Measurements from ENCODE around the gene SPATA33. TPM values are rescaled to one million over a fixed set of nuclear protein-coding genes. Genes with fewer than 3 reads are reported as not detected.
A peak's percentile ranks its signal among the peaks of the same experiment; 100 is the strongest.

The SPATA33 gene
- total RNA-seq, 1 donor from 2014 or later, result 13.8 TPM

- peaks cover 6% of the 10 kb centered on the region for H3K36me3 Mint-ChIP-seq (ENCODE audit: low read depth, unreplicated experiment)
- peaks cover 23% of the 10 kb centered on the region for H3K27me3 Mint-ChIP-seq (ENCODE audit: unreplicated experiment)
- H3K4me1 Mint-ChIP-seq (ENCODE audit: unreplicated experiment), result peaks cover 7% of the 10 kb centered on the region
- H3K27ac Mint-ChIP-seq (ENCODE audit: unreplicated experiment), result no peak overlapping the region
- no peaks in the 10 kb centered on the region for H3K9me3 Mint-ChIP-seq (ENCODE audit: unreplicated experiment)
- TF ChIP-seq CTCF (IDR thresholded peaks at IDR 0.05; ENCODE audit: unreplicated experiment), result no peak
- no peak for DNase-seq (ENCODE audit: low spot score)
- H3K4me3 Mint-ChIP-seq (ENCODE audit: unreplicated experiment), result peak overlapping the region; percentile 56
Measured at GRCh38 chr16:89717688-89718505, 60.3 kb downstream of the SPATA33 start.

Other genes with a start within 250 kb of the SPATA33 start
- gene ANKRD11, start 167.3 kb upstream of the SPATA33 start, total RNA-seq (ENCODE audit: unreplicated experiment), result 165 TPM
- gene SPG7, start 149.4 kb upstream of the SPATA33 start, total RNA-seq (ENCODE audit: unreplicated experiment), result 207 TPM
- 2,070 TPM for gene RPL13, start 97.2 kb upstream of the SPATA33 start, total RNA-seq (ENCODE audit: unreplicated experiment)
- 5.5 TPM for gene CPNE7, start 82.1 kb upstream of the SPATA33 start, total RNA-seq (ENCODE audit: unreplicated experiment)
- gene DPEP1, start 44.2 kb upstream of the SPATA33 start, total RNA-seq (ENCODE audit: unreplicated experiment), result 118 TPM
- 104 TPM for gene CHMP1A, start 128 bp upstream of the SPATA33 start, total RNA-seq (ENCODE audit: unreplicated experiment)
- 83.2 TPM for gene CDK10, start 28.9 kb downstream of the SPATA33 start, total RNA-seq (ENCODE audit: unreplicated experiment)
- 7.5 TPM for gene SPATA2L, start 43.9 kb downstream of the SPATA33 start, total RNA-seq (ENCODE audit: unreplicated experiment)
- 12.2 TPM for gene VPS9D1, start 63.1 kb downstream of the SPATA33 start, total RNA-seq (ENCODE audit: unreplicated experiment)
- 25.4 TPM for gene ZNF276, start 63.7 kb downstream of the SPATA33 start, total RNA-seq (ENCODE audit: unreplicated experiment)
- gene FANCA, start 158.8 kb downstream of the SPATA33 start, total RNA-seq (ENCODE audit: unreplicated experiment), result 29.1 TPM
- gene SPIRE2, start 170.6 kb downstream of the SPATA33 start, total RNA-seq (ENCODE audit: unreplicated experiment), result 7.9 TPM
- gene TCF25, start 215.8 kb downstream of the SPATA33 start, total RNA-seq (ENCODE audit: unreplicated experiment), result 210 TPM